HG03025 (cell line): ENCODE measurements around the gene FUT2.

Experiments used
- ATAC-seq: cut with Tn5 transposase; IDR thresholded peaks from one replicate; pipeline ENCODE4 v1.9.1; 2021; ENCODE audit warnings: mild to moderate bottlenecking, moderate library complexity; ENCODE audit not compliant: unreplicated experiment, low FRiP score

FUT2 gene

GRCh38 chr19:48722196-48722708, 26.5 kb downstream of the FUT2 start:
- ATAC-seq, result no peak

DNA sequence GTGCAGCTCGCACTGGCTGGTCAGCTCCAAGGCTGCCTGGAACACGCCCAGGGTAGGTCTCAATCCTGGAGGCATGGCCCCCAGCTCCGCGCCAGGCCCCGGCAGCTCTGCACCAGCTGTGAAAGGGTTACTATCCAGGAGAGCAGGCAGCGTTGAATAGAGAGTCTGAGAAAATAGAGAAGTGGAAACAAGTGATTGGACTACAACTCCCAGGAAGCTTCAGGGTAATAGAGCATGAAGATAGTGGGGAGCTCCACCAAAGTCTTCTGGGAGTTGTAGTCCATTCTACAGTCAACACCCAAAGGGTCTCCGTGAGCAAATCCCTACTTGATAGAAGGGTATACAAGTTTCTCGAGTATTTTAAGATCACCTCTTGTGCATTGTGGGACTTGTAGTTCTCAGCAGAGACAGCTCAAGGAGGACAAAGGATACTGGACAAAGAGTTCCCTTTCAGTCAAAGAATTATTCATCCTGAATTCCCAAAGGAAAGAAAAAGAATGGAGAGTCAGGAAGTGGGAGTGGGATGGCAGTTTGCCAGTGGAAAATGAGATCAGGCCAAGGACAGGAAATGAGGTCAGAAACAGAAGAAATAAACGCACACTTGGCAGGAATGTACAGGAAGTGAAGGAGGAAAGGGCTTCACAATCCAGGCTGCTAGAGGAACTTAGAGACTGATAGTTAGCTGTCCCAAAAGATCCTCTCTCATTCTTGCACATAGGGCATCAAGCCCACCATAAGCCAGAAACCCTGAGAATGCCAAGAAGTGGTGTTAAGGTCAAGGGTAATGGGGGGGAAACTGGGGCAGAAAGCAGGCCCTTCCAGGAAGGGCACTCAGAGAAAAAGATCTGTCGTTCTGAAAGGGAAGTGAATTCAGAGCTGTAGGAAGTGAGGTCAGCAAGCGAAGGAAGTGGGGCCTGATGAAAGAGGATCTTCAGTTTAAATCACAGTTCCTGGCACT, 29.3 kb downstream of the FUT2 start:
- ATAC-seq, result no peak

GRCh38 chr19:48726556-48726955, 30.8 kb downstream of the FUT2 start:
- ATAC-seq, result no peak

DNA sequence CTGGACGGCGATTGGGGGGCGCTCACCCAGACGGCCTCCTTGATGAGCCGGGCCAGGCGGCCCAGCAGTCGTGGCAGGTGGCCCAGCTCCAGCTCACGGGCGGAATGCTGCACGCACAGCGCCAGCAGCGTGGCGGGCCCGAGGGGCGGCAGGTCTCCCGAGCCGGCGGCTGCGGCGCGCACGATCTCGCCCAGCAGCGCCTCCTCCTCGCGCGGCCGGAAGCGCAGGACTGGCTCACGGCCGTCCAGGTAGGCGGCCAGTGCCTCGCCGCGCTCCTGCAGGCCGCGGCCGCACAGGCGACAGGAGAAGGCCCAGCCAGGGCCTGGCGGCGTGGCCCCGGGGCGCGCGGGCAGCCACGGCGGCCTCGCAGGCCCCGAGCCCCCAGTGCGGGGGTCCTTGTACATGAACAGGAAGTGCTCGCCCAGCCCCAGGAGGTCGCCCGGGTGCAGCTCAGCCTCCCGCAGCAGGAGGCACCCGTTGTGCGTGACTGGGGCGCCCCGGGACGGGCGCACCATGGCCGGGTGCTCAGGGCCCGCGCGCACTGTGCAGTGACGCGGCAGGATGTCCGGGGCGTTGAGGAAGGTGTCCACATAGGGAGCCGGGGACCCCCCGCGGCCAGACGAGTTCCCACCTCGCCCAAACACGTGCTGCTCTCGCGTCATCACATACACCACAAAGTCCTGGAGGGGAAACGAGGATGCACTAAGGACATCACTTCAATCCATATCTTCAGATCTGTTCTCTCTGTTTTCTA, 33.3 kb downstream of the FUT2 start:
- ATAC-seq, result no peak

DNA sequence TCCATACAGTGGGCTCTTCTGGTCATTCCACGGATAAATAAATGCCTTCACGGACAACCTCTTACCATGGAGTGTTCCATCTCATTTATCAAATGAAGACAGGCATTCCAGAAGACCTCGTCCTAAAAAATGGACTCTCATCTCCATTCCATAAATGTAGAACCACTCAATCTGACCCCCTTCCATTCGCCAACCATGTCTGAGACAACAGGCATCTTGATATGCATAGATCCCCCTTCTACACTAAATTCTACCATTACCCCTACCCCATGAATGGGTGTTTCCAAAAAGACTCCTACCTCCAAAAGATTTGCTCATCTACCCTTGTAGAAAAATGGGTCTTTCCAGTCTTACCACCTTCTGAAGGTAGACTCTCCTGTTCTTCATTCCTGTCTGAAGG, 35.7 kb downstream of the FUT2 start:
- ATAC-seq, result no peak

GRCh38 chr19:48734625-48735024, 38.9 kb downstream of the FUT2 start:
- no peak for ATAC-seq

GRCh38 chr19:48735031-48735615, 39.4 kb downstream of the FUT2 start:
- ATAC-seq, result no peak

GRCh38 chr19:48737360-48737998, 41.7 kb downstream of the FUT2 start:
- no peak for ATAC-seq

- ATAC-seq, result no peak
These were observed 43.0 kb downstream of the FUT2 start for GRCh38 chr19:48738557-48739403.

GRCh38 chr19:48739404-48740163, 43.8 kb downstream of the FUT2 start:
- ATAC-seq, result no peak

- ATAC-seq, result no peak
These were observed 44.6 kb downstream of the FUT2 start, which contains the start of gene RASIP1 for GRCh38 chr19:48740164-48740972. TSS of gene RASIP1 (minus strand) at chr19:48740610. CDS start at chr19:48740282, 328 bp downstream.

DNA sequence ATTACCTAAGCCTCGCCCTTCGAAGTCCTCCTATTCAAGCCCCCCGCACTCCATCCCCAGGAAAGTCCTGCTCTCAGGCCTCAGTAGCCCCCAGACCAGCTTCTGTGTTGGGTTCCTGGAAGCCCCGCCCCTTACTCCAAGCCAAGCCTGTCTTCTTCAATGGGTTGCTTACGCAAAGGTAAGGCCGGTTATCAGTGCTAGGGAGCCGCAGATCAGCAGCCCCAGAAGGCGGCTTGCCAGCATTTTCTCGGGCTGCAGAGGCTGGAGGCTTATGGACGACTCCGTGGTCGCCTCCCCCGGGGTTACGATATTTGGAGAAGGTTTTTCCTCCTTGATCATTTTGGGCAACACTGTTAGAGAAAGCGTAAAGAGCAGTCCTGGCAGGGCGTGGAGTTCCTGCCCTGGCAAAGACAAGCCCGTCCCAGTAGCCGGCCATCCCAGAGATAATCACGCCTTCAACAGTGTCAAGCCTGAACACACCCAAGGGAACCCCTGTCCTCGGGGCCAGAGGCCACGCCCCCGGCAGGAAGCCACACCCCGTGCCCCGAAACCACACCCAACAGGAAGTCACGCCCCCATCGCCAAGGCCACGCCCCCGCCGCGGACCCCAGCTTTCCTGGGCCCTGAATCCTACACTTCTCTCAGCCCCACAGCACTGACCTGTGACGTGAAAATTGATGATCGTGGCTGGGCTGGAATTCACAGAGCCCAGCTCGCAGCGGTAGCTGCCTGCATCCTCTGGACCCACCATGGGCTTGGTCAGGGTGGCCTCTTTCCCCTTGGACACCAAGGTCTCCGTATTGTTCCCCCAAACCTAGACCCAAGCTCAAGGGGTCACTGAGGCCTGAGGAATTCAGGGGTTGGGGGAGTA, 45.6 kb downstream of the FUT2 start:
- no peak for ATAC-seq

- no peak for ATAC-seq
These were observed 46.3 kb downstream of the FUT2 start for GRCh38 chr19:48742096-48742495.

GRCh38 chr19:48745208-48745995, 49.6 kb downstream of the FUT2 start:
- no peak for ATAC-seq

DNA sequence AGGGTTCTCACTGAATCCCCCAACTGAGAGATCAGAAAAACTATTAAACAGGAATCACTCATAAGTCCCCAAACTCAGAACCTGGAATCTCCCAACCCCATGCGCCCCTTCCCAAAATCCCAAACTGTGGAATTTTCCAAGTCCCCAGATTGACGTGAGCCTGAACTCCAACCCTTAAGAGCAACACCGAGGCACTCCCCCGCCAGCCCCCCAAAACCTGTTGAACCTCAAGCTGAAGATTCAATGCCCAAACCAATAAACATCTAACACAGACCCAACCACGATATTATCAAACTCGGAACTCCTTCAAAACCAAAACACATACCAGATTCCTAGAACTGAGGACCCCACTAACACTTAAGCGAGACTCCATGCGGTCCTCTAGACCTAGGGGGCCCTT, 50.3 kb downstream of the FUT2 start:
- no peak for ATAC-seq
